NOMO-1 (cell line): Measurements from ENCODE around the gene SLC6A17.

Experiments used
- DNase-seq, 2 experiments: peaks; one replicate each; lab custom pipeline; 2025; ENCODE audit not compliant: unreplicated experiment in 2 of 2; lab: John Stamatoyannopoulos, UW

The SLC6A17 gene

GRCh38 chr1:110218137-110218536, 67.8 kb downstream of the SLC6A17 start:
- DNase-seq, result no peak

GRCh38 chr1:110218739-110219138, 68.4 kb downstream of the SLC6A17 start:
- DNase-seq, result no peak

- DNase-seq, result no peak
Measured at GRCh38 chr1:110220324-110220723, 70.0 kb downstream of the SLC6A17 start.

- no peak for DNase-seq
Measured at GRCh38 chr1:110221119-110221518, 70.8 kb downstream of the SLC6A17 start.

- no peak for DNase-seq
Measured at GRCh38 chr1:110223127-110223526, 72.8 kb downstream of the SLC6A17 start.

- no peak for DNase-seq
Measured at GRCh38 chr1:110223581-110223980, 73.3 kb downstream of the SLC6A17 start.

GRCh38 chr1:110224240-110224995, 74.1 kb downstream of the SLC6A17 start:
- DNase-seq, result no peak

GRCh38 chr1:110225212-110225611, 74.9 kb downstream of the SLC6A17 start:
- no peak for DNase-seq

- DNase-seq, result no peak
Measured at GRCh38 chr1:110225756-110226404, 75.6 kb downstream of the SLC6A17 start.

- no peak for DNase-seq
Measured at GRCh38 chr1:110227774-110228173, 77.5 kb downstream of the SLC6A17 start.

- DNase-seq, result no peak
Measured at GRCh38 chr1:110228381-110228780, 78.1 kb downstream of the SLC6A17 start.

- no peak for DNase-seq
Measured at GRCh38 chr1:110228869-110229268, 78.6 kb downstream of the SLC6A17 start.

GRCh38 chr1:110229348-110230001, 79.2 kb downstream of the SLC6A17 start:
- peak in 1 of 2 experiments; percentile 10 for DNase-seq

- no peak for DNase-seq
Measured at GRCh38 chr1:110230381-110231199, 80.3 kb downstream of the SLC6A17 start.

- DNase-seq, result no peak
Measured at GRCh38 chr1:110233861-110234260, 83.6 kb downstream of the SLC6A17 start.

GRCh38 chr1:110234691-110235090, 84.4 kb downstream of the SLC6A17 start:
- DNase-seq, result no peak

- DNase-seq, result no peak
Measured at GRCh38 chr1:110235181-110235833, 85.0 kb downstream of the SLC6A17 start.

GRCh38 chr1:110235834-110236682, 85.8 kb downstream of the SLC6A17 start:
- peak; percentile 74 to 77 for DNase-seq

- DNase-seq, result no peak
Measured at GRCh38 chr1:110237386-110238152, 87.3 kb downstream of the SLC6A17 start.
